Measurements from ENCODE around the gene RGSL1. TPM values are rescaled to one million over a fixed set of nuclear protein-coding genes. Genes with fewer than 3 reads are reported as not detected.

The RGSL1 gene
- total RNA-seq, 1 donor from 2014 or later, result not detected

DNA sequence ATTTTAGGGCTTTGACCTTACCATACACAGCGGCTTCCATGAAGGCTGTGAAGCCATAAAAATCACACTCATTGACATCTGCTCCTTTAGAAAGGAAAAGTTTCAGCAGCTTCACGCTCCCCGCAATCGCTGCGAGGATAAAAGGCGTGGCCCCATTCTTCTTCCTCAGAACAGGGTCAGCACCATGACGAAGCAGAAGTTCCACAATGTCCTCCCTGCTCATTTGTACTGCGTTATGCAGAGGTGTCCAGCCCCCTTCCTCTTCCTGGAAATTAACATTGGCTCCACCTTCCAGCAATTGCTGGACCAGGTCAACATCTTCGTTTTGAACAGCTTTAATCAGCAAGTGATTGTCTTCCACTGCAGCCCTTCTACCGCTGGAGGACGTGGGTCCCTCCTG, 136.4 kb downstream of the RGSL1 start:
- TF ChIP-seq CTCF (IDR thresholded peaks at IDR 0.05; ENCODE audit: borderline replicate concordance), result no peak
- no peak overlapping the region for H3K4me3 ChIP-seq
- intact Hi-C loops (cut with micrococcal nuclease), result no loop called here
- no peaks in the 10 kb centered on the region for H3K27me3 ChIP-seq (ENCODE audit: low read depth)
- H3K27ac ChIP-seq (replicated peaks), result no peak overlapping the region
- no peaks in the 10 kb centered on the region for H3K9me3 ChIP-seq (replicated peaks)
- H3K36me3 ChIP-seq, result peaks cover 24% of the 10 kb centered on the region
- DNase-seq, result no peak
- H3K4me1 ChIP-seq, result peaks cover 41% of the 10 kb centered on the region

GRCh38 chr1:182587093-182587492, 137.1 kb downstream of the RGSL1 start:
- H3K9me3 ChIP-seq (replicated peaks), result no peaks in the 10 kb centered on the region
- H3K36me3 ChIP-seq, result peaks cover 17% of the 10 kb centered on the region
- H3K4me1 ChIP-seq, result peaks cover 41% of the 10 kb centered on the region
- no peak overlapping the region for H3K4me3 ChIP-seq
- no peak for TF ChIP-seq CTCF (IDR thresholded peaks at IDR 0.05; ENCODE audit: borderline replicate concordance)
- intact Hi-C loops (cut with micrococcal nuclease), result no loop called here
- no peaks in the 10 kb centered on the region for H3K27me3 ChIP-seq (ENCODE audit: low read depth)
- H3K27ac ChIP-seq (replicated peaks), result no peak overlapping the region
- no peak for DNase-seq

- Histone ChIP-seq H3K4me1 (peaks cover 41% of the 10 kb centered on the region), H3K27me3 (ENCODE audit: low read depth) (no peaks in the 10 kb centered on the region), H3K36me3 (peaks cover 13% of the 10 kb centered on the region), H3K4me3 (peak overlapping the region; percentile 79), H3K9me3 (replicated peaks) (no peaks in the 10 kb centered on the region), H3K27ac (replicated peaks) (peak overlapping the region; percentile 94)
- TF ChIP-seq CTCF (IDR thresholded peaks at IDR 0.05; ENCODE audit: borderline replicate concordance), result no peak
- no peak for DNase-seq
- intact Hi-C loops (cut with micrococcal nuclease), result no loop called here
These were observed 137.9 kb downstream of the RGSL1 start for GRCh38 chr1:182587666-182588499.

DNA sequence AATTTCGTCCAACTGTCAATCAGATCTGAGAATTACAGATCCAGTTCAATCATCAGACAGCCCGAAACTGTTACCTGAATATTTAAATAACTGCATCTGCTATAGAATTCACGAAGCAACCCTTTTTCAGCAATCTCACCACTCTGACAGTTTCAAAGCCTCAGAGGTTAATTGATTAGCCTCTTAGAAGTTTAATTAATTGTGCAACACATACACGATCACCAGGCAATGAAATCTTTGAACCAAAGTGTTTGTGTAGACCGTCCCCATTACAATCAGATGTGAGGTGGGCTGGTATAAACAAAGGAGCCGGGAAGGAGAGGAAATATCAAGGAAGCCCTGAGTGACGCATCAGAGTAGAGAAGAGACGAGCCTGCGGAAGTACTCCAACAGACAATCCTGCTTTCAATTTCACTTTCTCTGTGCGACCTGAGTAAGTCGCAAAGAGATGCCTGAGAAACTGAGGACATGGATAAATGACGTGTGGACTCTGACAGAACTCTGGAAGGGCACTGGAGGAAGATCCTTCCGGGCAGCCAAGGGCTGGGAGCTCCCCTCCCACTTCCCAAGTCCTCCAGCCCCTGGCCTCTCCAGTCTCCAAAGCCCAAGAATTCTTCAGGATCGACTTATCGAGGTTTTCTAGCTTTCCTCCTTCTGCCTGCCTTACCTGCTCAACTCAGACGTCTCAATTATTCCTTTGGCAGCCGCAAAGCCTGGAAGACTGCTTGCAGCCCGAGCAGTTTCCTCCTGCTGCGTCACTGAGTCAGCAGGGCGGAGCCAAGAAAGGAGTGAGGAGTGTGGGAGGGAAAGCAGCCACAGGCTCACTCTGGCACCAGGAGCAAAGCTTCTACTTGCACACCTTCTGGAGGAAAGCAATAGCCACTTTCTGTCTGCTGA, 138.8 kb downstream of the RGSL1 start, which contains the start of gene RNASEL:
Gene RNASEL, minus strand, starts transcription at position 757 of the 897 bp plus-strand sequence. CDS start 2,450 bp downstream, outside the sequence.
- H3K27ac ChIP-seq (replicated peaks), result peak within 1 kb of the TSS; percentile 94
- H3K36me3 ChIP-seq, result peaks cover 5% of the 10 kb centered on the region
- H3K9me3 ChIP-seq (replicated peaks), result no peaks in the 10 kb centered on the region
- no peak for TF ChIP-seq CTCF (IDR thresholded peaks at IDR 0.05; ENCODE audit: borderline replicate concordance)
- no peaks in the 10 kb centered on the region for H3K27me3 ChIP-seq (ENCODE audit: low read depth)
- DNase-seq, result peak; percentile 68
- peak within 1 kb of the TSS; percentile 79 for H3K4me3 ChIP-seq
- intact Hi-C loops (cut with micrococcal nuclease), result no loop called here
- peaks cover 38% of the 10 kb centered on the region for H3K4me1 ChIP-seq

DNA sequence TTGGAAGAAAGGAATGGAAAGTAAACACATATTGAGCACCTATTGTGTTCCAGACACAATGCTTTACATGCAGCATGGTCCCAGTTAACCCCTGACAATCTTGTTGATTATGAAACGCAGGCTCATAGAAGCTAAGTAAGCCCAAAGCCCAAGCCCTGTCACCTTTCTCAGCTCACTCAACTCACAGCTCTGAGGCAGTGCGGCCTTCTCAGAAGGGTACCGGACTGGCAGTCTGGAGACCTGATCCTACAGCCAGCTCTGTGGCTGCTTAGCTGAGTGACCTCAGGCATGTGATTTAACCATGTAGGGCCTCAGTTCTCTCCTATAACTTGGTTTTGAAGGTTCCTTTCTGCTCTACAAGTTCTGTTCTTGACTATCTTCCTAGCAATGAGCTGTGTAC, 139.6 kb downstream of the RGSL1 start:
- intact Hi-C loops (cut with micrococcal nuclease), result no loop called here
- peak overlapping the region; percentile 94 for H3K27ac ChIP-seq (replicated peaks)
- TF ChIP-seq CTCF (IDR thresholded peaks at IDR 0.05; ENCODE audit: borderline replicate concordance), result no peak

More for the DNA sequence above, 139.6 kb downstream of the RGSL1 start:
- H3K4me3 ChIP-seq, result peak overlapping the region; percentile 79
- H3K27me3 ChIP-seq (ENCODE audit: low read depth), result no peaks in the 10 kb centered on the region
- H3K4me1 ChIP-seq, result peaks cover 30% of the 10 kb centered on the region
- DNase-seq, result no peak
- H3K9me3 ChIP-seq (replicated peaks), result no peaks in the 10 kb centered on the region
- H3K36me3 ChIP-seq, result peaks cover 5% of the 10 kb centered on the region

Measured in left ventricle myocardium inferior (tissue), 1 donor.